G401.6 (cell line): ENCODE results near the gene WDR59.

Experiments used
- FAIRE-seq: peaks from 2 replicates; lab custom pipeline; 2012; peaks lifted over from hg19 to GRCh38; lab: Jason Lieb, UNC

The WDR59 gene

DNA sequence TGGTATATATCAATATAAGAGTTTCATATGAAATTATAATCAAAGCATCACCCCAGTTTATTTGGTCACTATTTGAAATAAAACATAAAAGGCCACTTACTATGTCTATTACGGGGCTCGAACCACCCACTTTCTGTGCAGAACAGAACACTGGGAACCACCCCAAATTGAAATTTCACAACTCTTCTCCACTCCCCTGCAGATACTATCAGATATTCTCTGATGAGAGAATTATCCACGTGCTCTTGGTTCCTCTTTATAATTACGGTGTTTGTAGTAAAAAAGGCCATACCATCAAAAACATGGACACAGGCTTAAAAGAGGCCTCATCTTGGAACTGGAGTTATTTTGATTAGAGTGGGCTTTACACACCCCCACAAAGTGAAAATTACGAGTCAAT, 82.8 kb downstream of the WDR59 start:
- no peak for FAIRE-seq

DNA sequence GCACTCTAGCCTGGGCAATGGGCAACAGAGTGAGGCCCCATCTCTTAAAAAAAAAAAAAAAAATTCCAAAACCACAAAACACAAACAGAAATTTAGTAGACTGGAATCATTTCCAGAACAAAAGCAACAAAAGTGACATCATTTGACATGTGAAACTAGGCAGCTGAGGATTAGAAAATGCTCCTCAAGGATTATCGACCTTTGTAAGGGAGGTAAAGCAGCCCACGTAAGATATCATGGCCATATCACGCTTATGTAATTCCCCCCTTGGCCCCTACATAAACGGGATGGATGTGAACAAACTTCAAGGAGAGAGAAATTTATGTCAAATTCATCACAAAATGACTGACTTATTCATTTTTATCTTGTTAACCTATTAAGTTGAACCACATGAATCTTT, 83.3 kb downstream of the WDR59 start:
- no peak for FAIRE-seq

DNA sequence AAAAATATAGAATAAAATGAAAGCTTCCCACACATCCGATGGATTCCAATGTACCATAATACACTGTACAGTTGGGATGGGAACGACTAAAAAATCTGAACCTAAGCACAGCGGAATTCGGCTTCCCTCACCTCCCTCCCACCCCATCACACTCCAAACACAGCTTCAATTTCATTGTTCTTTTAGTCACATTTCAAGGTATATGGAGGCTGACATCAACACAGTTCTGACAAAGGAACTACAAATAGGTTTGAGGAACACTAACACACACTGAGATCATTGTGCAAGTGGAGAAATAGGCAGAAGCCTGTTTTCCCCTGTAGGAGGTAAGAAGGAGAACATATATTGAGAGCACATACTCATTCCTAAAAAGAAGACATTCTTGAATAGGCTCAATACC, 85.1 kb downstream of the WDR59 start:
- FAIRE-seq, result no peak

DNA sequence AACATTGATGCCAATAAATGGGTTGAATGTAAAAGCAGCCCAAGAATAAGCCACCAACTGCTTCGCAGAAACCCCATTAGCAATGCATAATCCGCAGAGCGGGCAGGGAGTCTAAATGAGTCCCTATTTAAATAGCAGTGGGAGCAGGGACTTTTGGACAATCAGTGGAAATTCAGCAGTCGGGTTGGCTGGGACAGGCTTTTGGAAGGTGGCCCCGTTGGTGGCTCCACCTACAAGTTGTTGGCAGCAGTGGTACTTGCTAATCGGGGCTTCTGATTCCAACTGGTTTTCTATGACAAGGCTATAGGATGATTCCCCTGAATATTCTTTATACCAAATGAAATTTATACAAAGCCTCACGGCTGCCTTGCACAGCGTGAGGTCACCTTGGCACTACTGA, 86.3 kb downstream of the WDR59 start:
- FAIRE-seq, result no peak

DNA sequence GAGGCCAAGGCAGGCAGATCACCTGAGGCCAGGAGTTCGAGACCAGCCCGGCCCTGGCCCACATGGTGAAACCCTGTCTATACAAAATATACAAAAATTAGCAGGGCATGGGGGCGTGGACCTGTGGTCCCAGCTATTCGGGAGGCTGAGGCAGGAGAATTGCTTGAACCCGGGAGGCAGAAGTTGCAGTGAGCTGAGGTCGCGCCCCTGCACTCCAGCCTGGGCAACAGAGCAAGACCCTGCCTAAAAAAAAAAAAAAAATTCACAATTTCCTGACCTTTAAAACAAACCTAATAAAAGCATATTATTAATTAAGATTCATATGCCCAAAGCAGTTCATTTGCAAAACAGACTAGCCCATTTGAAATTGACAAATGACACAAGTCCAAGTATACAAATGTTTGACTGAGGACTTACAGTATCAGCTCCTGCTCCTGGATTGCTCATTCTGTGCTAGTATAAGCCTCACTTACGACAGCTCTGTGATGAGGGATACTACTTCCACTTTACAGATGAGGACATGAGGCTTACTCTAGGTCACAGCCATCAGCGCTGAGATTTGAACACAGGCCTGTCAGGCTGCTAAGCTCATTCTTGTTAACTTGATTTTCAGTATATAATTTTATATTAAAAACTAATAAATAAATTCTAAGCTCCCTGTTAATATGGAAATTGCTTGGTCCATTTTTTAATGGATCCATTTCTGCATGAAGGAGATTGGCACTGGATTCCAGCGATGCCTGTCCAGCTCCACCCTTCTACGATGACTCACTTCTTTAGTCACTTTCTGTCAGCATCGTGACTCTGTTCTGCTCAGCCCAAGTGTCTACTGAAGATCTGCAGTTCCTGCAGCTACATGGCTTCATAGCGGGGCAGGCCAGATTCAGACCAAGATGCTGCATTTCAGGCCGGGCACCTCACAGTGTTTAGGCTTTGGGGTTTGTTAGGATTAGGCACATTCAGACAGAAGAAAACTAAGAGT, 88.2 kb downstream of the WDR59 start:
- FAIRE-seq, result no peak

DNA sequence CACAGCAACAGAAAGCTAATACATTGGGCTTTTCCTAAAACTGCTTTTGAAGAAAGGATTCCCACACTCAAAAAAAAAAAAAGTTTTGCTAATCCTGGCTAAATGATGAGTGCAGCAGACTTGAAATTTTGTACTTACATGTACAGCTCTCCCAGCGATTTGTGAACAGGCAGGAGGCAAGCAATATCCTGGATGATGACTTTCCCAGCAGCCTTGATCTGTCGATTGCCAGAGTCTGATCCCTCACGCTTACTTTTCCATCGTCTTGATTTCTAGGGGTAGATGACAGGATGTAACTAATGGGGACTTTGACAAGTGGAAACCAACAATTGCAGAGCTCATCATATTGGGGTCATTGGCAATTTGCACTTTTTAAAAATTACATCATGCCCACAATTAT, 91.4 kb downstream of the WDR59 start:
- FAIRE-seq, result no peak

DNA sequence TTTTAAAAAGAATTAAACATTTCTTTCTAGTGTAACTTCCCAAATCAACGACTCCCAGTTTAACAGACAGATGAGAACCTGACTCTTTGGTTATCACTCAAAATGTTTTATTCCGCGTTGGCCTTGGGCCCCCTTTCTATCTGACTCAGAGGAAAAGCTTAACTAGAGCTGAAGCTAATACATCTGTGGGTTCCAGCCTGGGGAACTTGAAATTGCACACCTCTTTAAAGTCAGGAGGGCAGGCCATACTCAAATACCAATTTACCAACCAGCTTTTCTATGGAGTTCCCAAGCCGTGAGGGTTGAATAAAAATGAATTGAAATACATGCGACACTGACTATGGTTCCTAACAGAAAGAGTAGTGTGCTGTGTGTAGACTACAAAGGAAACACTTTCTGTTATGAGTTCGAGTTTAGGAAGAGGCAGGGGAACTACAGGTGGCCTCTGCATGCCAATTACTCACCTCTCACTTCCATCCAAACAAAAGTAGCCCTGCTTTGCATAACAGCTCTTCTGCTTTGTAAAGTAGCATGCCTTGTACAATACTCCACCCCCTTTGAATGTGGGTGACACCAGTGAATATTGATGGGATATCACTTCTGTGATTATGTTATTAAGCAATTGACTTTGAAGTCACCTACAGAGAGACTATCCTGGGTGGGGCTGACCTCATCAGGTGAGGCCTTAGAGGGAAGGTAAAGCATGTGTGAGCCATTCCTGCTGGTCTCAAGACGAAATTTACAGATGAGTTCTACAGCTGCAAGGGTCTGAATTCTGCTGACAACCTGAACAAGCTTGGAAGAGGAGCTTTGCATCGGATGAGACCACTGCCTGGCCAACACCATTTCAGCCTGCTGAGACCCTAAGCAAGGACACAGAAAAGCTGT, 92.1 kb downstream of the WDR59 start:
- FAIRE-seq, result no peak

DNA sequence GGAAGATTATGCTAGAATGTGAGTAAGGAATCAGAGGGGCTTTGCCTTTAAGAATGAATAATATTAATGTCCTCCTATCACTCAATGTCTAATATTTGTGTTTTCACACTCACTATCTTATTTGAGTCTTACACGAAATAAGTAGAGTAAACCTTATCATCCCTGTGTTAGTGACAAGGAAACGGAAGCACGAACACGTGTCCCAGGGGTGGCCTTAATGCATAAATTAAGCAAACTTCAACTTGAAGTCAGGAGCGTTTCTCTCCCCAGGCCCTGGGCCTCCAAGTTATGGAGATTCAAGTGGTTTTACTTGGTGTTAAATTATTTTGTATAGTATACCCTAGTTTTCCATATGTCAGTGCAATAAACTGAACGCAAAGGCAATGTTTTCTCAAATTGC, 96.0 kb downstream of the WDR59 start:
- no peak for FAIRE-seq

DNA sequence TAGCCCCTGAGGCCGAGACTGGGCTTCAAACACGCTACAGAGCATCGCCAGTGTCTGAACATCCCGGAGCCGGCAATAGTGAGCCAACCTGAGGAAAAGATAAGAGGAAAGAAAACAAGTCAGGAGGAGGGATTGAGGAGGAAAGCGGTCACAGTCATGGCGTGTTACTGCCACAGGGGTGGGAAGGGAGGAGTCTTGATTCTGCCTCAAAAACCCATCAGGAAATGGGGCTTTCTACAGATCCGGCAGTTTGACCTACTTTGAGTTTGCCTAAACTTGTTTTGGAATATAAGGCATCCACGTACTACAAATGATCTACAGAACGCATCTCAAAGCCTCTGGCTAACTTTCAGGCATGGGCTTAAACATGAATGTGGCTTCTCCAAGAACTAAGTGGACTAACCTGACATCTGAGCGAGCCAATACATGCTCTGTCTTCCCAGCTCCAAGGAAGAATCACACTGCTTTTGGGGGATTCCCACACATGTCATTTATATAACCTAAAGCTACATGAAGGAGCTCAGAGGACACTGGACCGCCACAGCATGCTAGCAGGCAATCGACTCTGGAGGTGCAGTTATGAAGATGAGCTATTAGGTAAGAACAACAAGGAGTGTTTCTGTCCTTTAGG, 96.6 kb downstream of the WDR59 start:
- FAIRE-seq, result no peak

DNA sequence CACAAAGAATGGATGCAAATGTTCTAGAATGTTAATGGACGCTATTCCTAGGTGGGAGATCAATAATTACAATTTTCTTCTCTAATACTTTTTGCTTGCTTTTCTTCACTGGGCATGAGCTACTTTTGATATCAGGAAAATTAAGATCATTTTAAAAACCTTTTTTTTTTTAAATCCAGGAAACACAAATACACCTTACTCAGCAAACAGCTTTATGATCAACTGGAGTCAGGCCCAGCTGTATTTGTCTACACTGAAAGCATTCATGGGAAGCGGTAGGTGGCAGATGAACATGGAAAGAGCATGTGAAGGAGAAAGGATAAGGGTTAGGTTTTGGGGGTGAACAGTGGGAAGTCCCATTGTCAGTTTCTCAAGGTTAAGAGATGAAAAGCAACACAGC, 97.8 kb downstream of the WDR59 start:
- no peak for FAIRE-seq

DNA sequence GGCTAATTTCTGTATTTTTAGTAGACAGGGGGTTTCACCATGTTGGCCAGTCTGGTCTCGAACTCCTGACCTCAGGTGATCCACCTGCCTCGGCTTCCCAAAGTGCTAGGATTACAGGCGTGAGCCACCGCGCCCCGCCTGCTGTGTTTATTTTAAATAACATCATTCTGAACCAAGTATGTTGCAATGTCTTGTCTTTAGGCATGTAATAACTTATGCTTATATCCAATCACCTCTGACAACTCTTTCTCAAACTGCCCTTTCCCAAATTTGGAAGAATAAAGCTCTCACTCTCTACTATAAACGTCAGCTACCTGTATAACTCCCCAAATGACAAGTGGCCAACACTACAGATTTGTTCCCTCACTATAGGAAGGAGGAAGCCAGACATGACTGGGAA, 107.2 kb downstream of the WDR59 start:
- no peak for FAIRE-seq

DNA sequence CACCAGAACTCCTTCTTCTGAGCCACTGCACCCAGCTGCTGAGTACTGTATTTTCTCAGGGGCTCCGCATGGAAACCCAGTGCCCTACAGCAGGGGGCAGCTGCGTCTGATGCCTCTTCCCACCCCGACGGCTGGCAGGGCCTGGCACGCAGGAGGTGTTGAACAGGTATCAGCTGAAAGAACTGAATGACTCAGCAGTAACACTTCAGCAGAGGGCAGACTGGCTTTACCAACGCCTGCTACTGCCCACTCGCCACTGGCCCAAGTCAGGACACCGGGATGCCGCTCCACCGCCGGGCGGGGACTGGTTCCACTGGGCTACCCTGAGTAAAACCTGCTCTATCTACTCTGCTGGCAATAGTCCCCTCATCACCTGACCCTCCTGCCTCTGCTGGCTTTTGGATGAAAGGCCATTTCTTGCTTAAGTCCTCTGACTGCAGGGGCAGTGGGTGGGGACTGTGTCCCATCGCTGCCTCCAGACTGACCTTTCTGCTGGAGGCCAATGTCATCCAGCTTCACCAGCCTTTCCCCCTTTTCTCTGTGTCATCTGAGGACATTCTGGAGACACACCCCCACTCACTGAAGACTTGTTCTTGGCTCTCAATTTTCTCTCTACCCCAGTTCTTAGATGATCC, 109.9 kb downstream of the WDR59 start:
- FAIRE-seq, result no peak

DNA sequence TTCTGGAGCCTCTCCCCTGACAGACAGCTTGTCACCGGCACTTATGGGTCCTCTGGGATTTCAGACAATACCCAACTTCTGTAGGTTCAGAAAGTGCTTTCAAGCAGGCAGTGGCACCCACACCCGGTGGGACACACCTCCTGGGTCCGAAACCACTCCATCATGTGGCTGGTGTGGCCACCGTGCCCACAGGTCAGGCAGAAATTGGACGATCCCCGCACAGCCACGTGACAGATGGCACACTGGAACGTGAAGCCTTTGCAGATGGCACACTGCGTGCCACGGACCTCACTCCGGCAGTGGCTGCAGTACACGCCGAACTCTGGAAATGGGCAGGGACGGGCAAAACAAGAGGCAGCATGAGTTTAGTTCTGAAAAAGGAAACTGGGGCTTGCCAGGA, 110.8 kb downstream of the WDR59 start:
- FAIRE-seq, result no peak

DNA sequence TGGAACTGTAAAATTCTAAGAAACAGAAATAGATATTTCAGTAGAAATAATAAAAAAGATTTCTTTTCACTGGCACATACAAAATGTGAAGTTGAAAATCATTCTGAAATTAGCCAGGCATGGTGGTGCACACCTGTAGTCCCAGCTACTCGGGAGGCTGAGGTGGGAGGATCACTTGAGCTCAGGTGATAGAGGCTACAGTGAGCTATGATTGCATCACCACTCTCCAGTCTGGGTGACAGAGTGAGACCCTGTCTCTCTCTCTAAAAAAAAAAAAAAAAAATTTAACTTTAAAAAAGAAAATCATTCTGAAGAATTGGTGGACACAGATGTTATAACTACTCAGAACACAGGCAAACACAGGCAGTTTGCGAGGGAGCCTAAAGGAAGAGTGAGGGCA, 112.6 kb downstream of the WDR59 start:
- no peak for FAIRE-seq

DNA sequence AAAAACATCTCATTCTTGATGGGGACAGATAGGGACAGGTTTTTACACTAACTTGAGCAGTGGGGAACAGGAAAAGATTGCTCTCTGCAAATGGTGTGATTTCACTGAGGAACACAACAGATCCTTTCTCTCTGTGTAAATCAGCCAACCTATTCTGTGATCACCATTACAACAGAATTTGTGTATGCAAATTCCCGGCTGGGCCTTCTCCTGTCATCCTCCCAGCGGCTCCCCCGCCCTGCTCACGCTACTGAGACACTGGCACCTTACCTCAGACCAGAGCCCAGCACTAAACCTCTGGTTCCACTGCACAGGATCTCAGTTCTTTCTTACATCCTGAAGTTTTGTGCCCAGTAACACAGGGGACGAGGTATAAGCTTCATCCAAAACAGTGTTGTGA, 113.3 kb downstream of the WDR59 start:
- FAIRE-seq, result no peak

DNA sequence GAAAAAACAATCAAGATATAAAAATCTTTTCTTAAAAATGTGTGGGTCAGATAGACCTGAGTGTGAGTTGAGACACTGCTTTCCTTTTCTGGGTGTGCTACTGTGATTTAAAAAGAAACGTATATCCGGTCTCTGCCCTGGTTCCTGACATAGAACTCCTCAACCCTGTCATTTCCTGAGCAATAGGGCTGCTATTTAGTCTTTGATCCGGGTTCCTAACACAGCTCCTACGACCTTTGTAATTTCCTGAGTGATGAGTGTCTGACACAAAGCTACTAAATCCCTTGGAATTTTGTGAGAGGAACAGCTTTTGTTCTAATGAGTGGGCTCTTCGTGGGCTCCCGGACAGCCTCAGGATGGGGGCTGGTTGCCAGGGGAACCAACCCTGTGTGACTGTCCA, 116.4 kb downstream of the WDR59 start:
- FAIRE-seq, result no peak

DNA sequence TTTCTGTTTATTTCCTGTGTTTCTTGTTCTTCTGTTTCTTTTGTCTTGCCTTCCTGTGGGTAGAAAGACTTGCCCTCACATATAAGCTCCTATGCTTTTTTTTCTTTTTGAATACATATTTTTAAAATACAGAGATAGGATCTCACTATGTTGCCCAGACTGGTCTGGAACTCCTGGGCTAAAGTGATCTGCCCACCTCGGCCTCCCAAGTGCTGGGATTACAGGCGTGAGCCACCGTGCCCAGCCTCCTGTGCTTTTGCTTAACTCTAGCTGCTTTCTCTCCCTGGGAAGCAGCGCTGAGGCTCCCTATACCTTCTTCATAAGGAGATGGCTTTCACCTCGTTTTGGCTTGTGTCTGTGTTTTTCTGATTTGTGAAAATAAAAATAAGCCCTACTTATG, 116.9 kb downstream of the WDR59 start:
- no peak for FAIRE-seq

DNA sequence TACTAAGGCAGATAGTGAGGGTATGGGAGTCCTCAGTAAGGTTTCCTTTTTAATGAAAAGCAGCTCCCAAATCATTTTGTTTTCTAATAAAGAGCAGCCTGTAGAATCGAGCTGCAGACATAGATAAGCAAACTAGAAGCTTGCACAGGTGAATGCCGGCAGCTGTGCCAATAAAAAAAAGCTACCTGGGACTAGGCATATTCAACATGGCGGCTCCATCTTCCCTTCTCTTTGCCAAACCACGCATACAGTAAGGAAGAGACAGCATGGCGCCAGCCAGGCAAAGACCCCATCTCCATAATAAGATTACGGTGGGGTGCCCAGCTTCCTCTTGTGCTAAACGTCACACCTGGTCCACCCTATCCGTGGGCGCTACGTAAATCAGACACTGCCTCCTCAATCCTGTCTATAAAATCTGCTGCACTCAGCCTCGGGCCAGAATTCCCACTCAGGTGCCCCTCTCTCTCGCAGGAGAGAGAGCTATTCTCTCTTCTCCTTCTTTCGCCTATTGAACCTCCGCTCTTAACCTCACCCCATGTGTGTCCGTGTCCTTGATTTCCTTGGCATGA, 117.6 kb downstream of the WDR59 start:
- FAIRE-seq, result no peak

DNA sequence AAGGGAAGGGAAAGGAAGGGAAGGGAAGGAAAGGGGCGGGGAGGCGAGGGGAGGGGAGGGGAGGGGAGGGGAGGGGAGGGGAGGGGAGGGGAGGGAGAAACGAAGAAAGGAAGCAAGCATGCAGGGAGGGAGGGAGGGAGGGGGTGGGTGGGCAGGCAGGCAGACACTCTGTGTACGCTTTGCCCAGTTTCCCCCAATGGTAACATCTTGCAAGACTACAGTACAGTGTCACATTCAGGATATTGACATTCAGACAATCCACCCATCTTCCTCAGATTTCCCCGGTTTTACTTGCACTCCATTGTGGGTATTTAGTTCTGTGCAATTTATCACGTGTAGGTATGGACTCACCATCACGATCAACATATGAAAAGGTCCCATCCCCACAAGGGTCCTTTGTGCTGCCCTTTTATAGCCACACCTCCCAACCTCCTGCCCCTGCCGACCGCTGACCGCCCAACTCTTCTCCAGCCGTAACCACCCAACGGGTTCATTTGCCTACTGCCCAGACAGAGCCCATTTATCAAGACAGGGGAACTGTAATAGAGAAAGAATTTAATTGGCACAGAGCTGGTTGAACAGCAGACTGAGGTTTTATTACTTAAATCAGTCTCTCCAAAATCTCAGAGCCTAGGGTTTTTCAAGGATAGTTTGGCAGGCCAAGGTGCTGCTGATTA, 118.9 kb downstream of the WDR59 start:
- FAIRE-seq, result no peak

DNA sequence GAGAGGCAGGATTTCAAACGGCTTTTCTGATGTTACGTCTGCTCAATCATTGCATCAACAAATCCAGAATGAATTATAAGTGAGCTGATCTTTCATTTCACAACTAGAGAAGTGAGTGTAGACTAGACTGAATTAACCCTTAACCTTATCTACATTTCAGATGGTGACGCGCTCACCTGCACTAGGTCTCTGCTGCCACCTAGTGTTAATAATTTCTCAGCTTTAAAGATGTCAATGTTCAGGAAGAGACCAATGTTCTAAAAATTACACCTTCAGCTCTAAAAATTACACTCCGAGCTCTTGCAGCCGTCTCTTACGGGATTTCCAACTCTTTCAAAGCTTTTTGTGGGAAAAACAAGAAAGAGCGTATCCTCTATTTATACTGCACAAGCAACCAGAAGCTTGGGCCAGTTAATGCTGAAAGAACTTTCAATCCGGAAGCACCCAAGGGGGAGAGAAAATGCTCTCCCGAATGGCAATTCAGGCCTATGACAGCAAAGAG, 122.1 kb downstream of the WDR59 start:
- FAIRE-seq, result no peak

DNA sequence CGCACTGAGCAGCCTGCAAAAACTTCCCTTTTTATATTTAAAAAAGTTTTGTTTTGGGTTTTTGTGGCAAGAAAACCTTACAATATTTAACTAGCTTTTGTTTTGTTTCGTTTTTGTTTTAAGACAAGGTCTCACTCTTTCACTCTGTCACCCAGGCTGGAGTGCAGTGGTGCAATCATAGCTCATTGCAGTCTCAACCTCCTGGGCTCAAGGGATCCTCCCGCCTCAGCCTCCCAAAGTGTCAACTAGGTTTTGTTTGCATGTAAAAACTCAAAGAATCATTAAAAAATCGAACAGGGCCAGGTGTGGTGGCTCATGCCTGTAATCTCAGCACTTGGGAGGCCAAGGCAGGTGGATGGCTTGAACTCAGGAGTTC, 132.4 kb downstream of the WDR59 start:
- FAIRE-seq, result no peak
